Lower leg skin (tissue), 3 donors: ENCODE measurements around the gene BPIFB3.
"Not testable (repeated sequence)": the region's sequence is repeated elsewhere in the genome, so short reads cannot be mapped to it uniquely, and the experiment has no call there.

Experiments
- CTCF ChIP-seq, 3 donors: fragments of 450-650 bp; IDR thresholded peaks; one replicate each; pipeline ENCODE4 v1.5.1; 2016; ENCODE audit warnings: antibody characterized with exemption in 3 of 3, mild to moderate bottlenecking in 3 of 3, moderate library complexity in 2 of 3
- POLR2A ChIP-seq, 2 donors: fragments of 450-650 bp; IDR thresholded peaks; one replicate each; pipeline ENCODE4 v1.6.1; 2016 to 2017; ENCODE audit warnings: antibody characterized with exemption in 2 of 2, mild to moderate bottlenecking in 1 of 2, moderate library complexity in 1 of 2

- TF ChIP-seq CTCF, POLR2A (IDR thresholded peaks at IDR 0.05): not testable (repeated sequence)
Measured at GRCh38 chr20:33122297-33122696, 68.6 kb downstream of the BPIFB3 start.
